SK-N-SH treated with all-trans-retinoic acid at 6 μM for 48 hours (cell line): ENCODE measurements around the gene FRA10AC1.

Source experiments
- OSR1 ChIP-seq: fragments of 250-450 bp; sonication (Bioruptor Pico); IDR thresholded peaks from 2 replicates; pipeline ENCODE4 v1.8.0; 2022; ENCODE audit warnings: moderate library complexity, mild to moderate bottlenecking, inconsistent platforms
- TOX ChIP-seq: fragments of 250-450 bp; sonication (Bioruptor Pico); IDR thresholded peaks from 2 replicates; pipeline ENCODE4 v1.8.0; 2021; ENCODE audit warnings: mild to moderate bottlenecking, moderate library complexity, borderline replicate concordance
- ZFP3 ChIP-seq: fragments of 250-450 bp; sonication (Bioruptor Pico); IDR thresholded peaks from 2 replicates; pipeline ENCODE4 v1.5.0; 2020; ENCODE audit warnings: mild to moderate bottlenecking, moderate library complexity
- ZFP30 ChIP-seq: fragments of 450-650 bp; formaldehyde crosslinking; IDR thresholded peaks from 2 replicates; pipeline ENCODE4 v1.5.0; 2022; ENCODE audit warnings: mild to moderate bottlenecking, moderate library complexity
- TF ChIP-seq, protein P1 (sequence below): fragments of 250-450 bp; sonication (Bioruptor Pico); IDR thresholded peaks from 2 replicates; pipeline ENCODE4 v1.8.0; 2020; ENCODE audit warnings: mild to moderate bottlenecking, moderate library complexity, borderline replicate concordance

DNA sequence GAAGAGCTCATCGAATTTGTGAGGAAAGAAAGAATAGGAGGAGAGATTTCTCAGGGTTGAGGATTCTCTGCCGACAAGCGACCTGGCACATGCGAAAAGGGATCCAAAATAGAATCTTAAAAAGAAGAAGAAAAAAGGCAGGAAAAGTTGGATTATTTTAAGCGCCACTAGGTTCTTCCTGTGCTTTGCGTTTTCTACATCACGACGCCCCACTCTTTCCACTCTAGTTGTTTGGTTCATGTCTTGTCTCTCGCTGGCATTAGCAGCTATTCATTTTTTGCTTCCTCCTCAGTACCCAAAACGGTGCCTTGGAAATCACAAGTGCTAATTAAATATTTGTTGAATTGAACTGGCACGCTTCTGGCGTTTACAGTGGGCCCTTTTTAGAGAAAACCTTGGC is 674 bp upstream of the FRA10AC1 start:
- TF ChIP-seq TOX (CRISPR knock-in tag): no peak
- no peak for TF ChIP-seq OSR1
- TF ChIP-seq, protein P1, sequence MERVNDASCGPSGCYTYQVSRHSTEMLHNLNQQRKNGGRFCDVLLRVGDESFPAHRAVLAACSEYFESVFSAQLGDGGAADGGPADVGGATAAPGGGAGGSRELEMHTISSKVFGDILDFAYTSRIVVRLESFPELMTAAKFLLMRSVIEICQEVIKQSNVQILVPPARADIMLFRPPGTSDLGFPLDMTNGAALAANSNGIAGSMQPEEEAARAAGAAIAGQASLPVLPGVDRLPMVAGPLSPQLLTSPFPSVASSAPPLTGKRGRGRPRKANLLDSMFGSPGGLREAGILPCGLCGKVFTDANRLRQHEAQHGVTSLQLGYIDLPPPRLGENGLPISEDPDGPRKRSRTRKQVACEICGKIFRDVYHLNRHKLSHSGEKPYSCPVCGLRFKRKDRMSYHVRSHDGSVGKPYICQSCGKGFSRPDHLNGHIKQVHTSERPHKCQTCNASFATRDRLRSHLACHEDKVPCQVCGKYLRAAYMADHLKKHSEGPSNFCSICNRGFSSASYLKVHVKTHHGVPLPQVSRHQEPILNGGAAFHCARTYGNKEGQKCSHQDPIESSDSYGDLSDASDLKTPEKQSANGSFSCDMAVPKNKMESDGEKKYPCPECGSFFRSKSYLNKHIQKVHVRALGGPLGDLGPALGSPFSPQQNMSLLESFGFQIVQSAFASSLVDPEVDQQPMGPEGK (CRISPR knock-in tag): no peak
- no peak for TF ChIP-seq ZFP30 (CRISPR knock-in tag)
- no peak for TF ChIP-seq ZFP3 (CRISPR knock-in tag)
